HL-60 (cell line): ENCODE measurements around the gene IAH1.

Experiments
- DNase-seq, 2 experiments: peaks; one replicate each; pipeline ENCODE4 v3.0.0-alpha.2; 2010 to 2020; ENCODE audit warnings: low read depth in 1 of 2, low spot score in 1 of 2
- H3K27ac ChIP-seq: fragments of 250-450 bp; sonication (Bioruptor Pico); replicated peaks from 2 replicates; pipeline ENCODE4 v1.5.1; 2020; ENCODE audit warnings: mild to moderate bottlenecking, moderate library complexity
- H3K27me3 ChIP-seq: fragments of 250-450 bp; sonication (Bioruptor Pico); 2 replicates; pipeline ENCODE4 v1.5.1; 2021; ENCODE audit warnings: mild to moderate bottlenecking, moderate library complexity; ENCODE audit not compliant: insufficient read depth, poor library complexity, severe bottlenecking
- H3K4me3 ChIP-seq: replicated peaks from 2 replicates; pipeline ENCODE4 v1.5.1; 2011; ENCODE audit warnings: mild to moderate bottlenecking, control low read depth, low read length; ENCODE audit not compliant: insufficient read depth
- CTCF ChIP-seq: IDR thresholded peaks from one replicate; pipeline ENCODE4 v1.5.1; 2011; ENCODE audit warnings: low read length, control low read depth, inconsistent platforms; ENCODE audit not compliant: insufficient read depth
- GABPA ChIP-seq: IDR thresholded peaks from 2 replicates; pipeline ENCODE4 v1.6.1; 2012; ENCODE audit warnings: low read depth
- POLR2AphosphoS5 ChIP-seq: IDR thresholded peaks from 2 replicates; pipeline ENCODE4 v1.6.1; 2012; ENCODE audit warnings: low read depth
- REST ChIP-seq: IDR thresholded peaks from 2 replicates; pipeline ENCODE4 v1.6.1; 2012; ENCODE audit warnings: low read depth; ENCODE audit not compliant: insufficient replicate concordance
- SPI1 ChIP-seq: IDR thresholded peaks from 2 replicates; pipeline ENCODE4 v1.6.1; 2012; ENCODE audit warnings: low read depth, mild to moderate bottlenecking, borderline replicate concordance

IAH1 gene

DNA sequence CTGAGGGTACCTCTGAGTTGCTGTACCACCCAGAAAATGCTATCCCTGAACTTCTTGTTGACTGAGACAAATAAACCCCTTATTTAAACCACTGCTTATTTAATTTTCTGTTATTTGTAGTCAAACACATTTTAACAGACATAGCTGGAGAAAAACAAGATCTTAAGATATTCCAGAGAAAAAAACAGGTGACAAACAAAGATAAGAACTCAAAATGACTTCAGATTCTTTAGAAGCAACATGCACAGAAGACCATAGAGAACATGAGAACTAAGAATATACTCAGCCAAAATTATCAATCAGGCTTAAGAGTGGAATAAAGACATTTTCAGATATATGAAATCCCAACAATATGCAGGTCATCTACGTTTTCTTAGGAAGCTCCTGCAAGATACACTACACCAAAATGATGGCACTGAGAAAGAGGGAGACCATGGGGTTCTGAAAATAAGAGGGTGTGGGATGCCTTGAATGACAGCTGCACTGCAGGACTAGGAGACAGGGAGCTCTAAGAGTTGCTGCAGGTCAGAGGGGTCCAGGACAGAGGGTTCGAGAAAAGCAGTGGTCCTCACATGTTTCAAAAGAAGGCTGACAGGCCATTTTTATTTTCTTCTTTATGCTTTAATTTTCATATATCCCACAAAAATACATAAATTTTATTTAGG lies 42.9 kb downstream of the IAH1 start:
- no peak overlapping the region for H3K4me3 ChIP-seq
- H3K27me3 ChIP-seq: no peaks in the 10 kb centered on the region
- TF ChIP-seq GABPA: no peak
- no peak for TF ChIP-seq REST
- no peak for TF ChIP-seq POLR2AphosphoS5
- TF ChIP-seq SPI1: no peak
- TF ChIP-seq CTCF: no peak
- DNase-seq: no peak
- H3K27ac ChIP-seq: no peak overlapping the region

- no peak overlapping the region for H3K27ac ChIP-seq
Observed at GRCh38 chr2:9518163-9518562, 43.8 kb downstream of the IAH1 start.

More at GRCh38 chr2:9518163-9518562, 43.8 kb downstream of the IAH1 start:
- TF ChIP-seq SPI1 (no peak), REST (no peak), POLR2AphosphoS5 (no peak), GABPA (no peak), CTCF (no peak)
- no peak for DNase-seq
- H3K27me3 ChIP-seq: no peaks in the 10 kb centered on the region
- H3K4me3 ChIP-seq: no peak overlapping the region
